G401.6 (cell line): ENCODE measurements around the gene ARHGEF10L.

ENCODE experiments used
- FAIRE-seq: peaks from 2 replicates; lab custom pipeline; 2012; peaks lifted over from hg19 to GRCh38; lab: Jason Lieb, UNC

ARHGEF10L gene

DNA sequence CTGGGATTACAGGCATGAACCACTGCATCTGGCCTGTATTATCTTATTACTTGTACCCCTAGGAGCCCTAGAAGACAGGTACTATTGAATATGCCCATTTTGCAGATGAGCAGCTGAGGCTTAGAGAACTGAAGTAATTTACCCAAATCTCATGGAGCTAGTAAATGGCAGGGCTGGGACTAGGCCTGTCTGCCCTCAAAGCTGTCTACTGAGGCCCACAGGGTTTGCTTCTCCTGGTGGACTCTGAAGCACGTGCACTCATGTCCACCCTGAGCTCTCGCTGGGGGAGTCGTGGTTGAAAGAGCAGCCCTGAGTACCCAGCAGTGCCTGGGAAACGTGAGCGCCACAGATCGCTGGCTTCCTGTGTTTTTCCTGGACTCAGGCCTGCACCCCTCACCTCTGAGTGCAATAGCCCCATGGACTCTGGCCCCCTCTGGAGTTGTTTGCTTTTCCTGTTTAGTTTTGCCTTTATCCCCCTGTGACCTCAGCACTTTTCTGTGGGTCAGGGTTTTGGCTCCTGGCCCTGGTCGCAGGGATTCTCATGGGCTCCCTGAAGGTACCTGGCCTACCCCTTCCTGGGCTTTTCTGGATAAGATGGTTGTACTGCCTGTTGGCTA is 52.4 kb downstream of the ARHGEF10L start:
- FAIRE-seq = no peak

DNA sequence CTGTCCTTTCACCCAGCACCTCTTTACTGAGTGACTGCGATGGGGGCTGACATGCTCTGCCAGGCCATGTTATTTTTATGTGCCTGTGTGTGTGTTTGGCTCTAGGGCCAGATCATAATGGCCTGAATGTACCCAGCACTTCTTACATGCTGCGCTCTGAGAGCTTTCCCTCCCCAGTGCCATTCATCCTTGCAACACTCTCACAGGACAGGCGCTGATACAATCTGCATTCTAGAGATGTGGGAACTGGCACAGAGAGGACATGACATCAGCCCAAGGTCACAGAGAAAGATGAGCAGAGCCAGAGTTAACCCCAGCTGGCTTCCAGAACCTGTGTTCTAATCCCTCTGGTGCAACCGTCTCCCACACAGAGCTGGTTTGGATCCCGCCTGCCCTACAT is 54.5 kb downstream of the ARHGEF10L start:
- FAIRE-seq = no peak

DNA sequence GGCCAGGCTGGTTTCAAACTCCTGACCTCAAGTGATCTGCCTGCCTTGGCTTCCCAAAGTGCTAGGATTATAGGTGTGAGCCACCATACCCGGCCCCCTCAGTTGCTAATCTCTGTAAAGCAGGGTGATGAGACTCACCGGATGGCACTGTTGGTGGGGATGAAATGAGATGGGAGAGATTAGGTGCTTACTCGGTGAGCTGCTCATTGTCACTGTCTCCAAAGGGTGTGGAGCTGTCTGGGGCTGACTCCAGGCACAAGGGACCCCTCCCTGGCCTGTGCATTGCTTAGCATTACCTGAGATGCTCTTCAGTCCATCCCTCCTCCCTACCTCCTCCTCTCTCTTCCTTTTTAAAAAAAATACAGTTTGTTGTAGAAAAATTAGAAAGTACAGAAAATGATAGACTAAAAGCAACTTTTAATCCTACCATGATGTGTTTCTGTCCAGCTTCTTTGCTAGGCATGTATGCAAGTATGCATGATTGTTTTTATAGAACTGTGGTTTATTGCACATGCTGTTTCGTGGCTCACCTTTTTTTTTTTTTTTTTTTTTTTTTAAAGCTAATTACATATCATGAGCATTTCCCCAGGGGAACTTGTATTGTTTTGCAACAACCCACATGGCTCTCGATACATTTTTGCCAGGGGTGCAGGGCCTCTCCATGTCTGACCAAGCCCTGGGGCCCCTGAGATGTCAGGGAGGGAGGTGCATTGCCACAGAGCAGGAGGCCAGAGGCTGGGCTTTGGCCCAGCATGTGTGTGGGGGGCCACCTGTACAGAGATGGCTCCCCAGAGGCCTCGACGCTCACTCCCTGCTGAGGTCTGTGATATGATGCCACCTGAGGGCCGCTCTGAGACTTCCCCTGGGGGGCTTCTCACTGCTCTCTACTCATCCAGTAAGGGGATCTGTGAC is 55.4 kb downstream of the ARHGEF10L start:
- no peak for FAIRE-seq

DNA sequence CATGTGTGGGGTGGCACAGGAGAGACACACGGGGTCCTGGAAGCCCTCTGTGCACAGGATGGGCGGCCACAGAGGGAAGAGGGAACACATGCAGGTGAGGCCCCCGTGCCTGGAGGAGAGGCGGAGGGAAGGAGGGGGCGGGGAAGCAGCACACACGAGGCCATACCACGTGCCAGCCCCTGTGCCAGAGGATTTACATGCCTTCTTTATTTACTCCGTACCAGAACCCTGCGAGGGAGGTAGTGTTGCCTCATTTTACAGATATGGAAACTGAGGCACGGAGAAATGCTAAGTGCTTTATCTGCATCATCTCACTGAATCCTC is 56.1 kb downstream of the ARHGEF10L start:
- FAIRE-seq = no peak

DNA sequence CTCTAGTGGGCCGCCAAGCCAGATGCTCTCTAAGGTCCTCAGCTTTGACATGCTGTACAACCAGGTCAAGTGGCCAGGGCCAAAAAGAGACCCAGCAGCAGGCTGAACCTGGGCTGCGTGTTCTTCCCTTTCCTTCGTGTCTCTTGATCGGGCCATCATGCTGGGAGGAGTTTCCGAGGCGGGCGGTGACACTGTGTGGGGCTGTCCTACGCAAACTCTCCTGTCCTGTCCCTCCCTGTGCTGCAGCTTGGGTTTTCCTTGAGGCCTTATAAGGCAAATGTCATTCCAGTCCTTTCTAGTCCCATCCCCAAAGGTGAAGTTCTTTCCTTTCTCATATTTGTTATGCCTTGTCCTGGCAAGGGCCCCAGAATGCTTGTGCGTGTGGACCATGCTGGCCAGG is 56.7 kb downstream of the ARHGEF10L start:
- no peak for FAIRE-seq

DNA sequence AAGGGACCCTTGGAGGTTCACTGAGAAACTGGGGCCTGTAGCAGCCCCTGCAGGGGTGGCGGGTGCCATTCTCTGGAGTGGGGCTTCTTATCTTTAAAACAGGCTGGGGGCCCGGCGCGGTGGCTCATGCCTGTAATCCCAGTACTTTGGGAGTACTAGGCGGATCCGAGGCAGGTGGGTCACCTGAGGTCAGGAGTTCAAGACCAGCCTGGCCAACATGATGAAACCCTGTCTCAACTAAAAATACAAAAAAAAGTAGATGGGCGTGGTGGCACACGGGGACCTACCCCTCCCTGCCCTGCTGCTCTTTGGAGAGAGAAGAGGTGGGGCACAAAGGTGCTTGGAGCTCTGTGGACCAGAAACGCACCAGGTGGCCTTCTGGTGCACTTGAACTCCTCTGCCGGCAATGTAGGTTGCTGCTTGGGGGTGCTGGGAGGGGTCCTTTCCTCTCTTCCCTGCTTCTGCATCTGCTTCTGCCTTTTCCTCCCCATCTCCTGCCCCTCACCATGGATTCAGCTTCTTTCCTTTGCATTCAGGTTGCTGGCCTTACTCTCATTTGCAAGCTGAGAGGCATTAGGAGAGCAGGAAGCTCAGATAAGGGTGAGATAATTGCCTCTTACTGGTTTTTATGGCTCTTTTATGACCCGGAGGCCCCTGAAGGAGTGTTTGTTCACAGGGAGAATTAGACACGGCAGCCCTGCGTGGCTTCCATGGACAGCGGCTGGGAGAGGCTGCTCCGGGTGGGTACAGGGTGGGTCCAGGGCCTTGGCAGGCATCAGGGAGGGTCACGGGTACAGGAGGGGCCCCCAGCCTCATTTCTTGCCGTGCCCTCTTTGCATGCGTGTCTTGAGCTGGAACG is 57.4 kb downstream of the ARHGEF10L start:
- FAIRE-seq = no peak

DNA sequence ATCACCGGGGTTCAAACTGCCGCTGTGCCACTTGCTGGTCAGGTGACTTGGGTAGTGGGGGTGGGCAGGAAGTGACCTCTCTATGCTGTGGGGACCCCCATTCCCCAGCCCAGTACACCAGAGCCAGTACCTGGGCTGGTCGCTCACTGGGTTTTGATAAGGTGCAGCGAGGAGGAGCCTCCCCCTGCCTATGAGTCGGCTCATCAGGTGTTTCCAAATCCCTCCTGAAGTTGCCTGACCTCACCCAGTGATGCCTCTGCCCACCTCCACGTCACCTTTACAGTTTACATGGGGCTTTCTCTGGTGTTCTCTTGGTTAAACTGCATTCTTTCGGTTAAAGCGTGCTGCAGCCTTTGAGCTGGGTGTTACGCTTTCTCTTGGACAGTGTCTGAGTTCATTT is 58.2 kb downstream of the ARHGEF10L start:
- no peak for FAIRE-seq

DNA sequence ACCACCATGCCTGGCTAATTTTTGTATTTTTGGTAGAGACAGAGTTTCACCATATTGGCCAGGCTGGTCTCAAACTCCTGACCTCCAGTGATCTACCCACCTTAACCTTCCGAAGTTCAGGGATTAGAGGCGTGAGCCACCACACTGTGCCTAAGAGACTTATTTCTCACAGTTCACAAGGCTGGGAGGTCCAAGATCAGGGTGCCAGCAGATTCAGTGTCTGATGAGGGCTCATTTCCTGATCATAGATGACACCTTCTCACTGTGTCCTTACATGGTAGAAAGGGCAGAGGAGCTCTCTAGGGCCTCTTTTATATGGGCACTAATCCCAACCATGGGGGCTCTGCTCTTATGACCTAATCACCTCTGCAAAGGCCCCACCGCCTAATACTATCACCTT is 58.8 kb downstream of the ARHGEF10L start:
- FAIRE-seq = no peak

DNA sequence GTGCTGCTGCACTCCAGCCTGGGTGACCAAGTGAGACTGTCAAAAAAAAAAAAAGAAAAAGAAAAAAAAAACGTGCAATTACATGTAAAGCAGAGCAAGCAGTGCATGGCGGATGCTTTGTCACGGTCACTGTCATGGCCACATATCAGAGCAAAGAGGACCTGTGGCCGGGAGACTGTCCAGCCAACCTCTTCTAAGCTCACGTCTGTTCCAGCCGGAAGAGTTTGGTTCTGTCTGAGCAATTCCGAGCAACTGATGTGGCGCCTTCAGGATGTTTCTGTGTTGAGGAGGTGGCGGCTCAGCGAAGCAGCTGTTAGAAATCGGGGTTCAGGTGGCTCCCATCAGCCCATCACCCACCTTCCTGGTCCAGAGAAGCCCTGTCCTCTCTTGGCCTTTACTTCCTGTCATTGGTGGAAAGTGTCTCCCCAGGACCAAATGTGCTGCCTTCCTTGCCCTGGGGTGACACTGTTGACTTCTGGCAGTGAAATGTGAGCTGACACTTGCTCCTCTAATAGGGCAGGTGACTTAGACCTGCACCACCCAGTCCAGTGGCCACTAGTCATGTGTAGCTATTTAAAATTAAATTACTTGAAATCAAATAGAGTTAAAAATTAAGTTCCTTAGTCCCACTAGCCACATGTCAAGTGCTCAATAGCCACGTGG is 59.9 kb downstream of the ARHGEF10L start:
- FAIRE-seq = no peak

DNA sequence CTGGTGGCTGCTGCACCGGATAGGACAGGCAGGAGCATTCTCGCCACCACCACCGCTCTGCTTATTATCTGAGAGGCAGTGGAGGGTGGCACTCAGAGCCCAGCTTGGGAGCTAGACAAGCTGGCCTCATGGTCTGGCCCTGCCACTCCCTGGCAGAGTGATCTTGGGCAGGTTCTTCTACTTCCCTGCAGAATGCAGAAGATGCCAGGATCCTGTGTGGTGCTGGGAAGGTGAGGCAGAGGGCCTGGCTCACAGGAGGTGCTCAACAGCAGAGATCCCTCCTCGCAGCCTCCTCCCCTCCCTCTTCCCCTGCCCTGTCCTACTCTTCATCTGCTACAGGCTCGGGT is 60.4 kb downstream of the ARHGEF10L start:
- FAIRE-seq = no peak

DNA sequence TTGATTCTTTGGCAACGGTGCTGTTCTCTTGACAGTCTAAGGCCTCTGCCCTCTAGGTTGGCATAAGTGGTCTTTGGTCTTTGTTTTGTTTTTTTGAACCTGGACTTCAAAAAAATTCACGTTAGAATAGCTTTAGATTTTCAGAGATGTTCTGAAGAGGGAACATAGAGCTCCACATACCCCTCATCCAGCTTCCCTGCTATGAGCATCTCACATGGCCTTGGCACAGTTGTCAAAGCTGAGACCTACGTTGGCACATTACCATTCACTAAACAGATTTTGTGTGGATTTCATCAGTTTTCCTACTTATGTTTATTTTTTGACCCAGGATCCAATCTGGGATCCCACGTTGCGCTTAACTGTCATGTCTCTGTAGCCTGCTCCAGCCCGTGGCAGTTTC is 60.8 kb downstream of the ARHGEF10L start:
- FAIRE-seq = no peak

DNA sequence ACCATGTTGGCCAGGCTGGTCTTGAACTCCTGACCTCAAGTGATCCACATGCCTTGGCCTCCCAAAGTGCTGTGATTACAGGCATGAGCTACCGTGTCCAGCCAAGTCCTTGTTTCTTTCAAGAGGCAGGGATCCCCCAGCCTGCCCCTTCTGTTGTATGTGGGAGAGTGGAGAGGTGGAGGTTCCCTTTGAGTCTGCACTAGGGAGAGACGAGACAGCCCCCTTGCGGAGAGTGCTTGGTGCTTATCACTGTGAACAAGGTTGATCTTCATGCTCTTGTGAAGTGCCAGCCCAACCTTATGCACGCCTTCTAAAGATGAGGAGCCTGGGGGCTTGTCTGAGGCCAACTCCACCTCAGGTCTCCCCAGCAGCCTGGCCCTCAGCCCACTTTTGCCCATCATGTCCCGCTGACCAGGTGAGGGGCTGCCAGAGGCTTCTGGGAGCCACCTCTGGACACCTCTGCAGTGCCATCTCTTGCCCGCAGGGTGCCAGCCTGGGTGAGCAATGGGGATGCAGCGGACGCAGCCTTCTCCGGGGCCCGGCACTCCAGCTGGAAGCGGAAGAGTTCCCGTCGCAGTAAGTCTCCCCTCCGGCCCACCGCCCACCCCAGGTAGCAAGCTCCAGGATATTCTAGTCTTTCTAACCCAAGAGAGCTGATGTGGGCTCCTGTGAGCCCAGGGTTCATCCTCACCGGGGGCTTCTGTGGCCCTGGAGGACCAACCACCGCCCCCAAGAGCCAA is 62.3 kb downstream of the ARHGEF10L start:
- no peak for FAIRE-seq

DNA sequence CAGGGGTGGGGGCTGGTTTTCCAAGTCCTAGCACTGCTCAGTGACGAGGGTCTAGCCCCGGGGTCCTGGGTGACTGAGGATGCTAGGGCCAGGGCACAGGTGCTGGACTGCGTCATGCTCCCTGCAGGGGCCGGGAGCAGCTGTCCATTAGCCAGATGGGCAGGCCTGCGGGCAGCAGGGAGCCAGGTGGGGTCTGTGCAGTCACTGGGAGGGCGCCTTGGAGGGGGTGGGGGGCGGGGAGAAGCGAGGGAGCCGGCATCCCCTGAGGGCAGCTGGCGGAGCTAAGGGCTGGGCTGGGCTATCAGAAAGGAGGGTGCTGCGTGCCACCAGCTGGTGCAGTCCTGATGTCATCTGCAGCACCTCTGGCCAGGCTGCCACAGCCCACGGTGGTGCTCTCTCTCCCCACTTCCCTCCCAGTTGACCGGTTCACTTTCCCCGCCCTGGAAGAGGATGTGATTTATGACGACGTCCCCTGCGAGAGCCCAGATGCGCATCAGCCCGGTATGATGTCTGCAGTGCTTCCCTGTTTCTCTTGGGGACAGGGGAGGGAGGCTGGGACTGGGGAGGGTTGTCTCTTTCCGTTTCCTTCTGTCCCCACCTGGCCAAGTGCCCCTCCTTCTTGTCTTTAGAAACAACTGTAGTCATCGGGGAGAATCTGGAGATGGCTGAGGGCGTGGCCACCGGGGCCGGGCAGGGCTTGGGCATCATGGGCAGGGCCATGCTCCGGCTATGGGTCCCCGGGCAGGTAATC is 63.8 kb downstream of the ARHGEF10L start:
- no peak for FAIRE-seq

DNA sequence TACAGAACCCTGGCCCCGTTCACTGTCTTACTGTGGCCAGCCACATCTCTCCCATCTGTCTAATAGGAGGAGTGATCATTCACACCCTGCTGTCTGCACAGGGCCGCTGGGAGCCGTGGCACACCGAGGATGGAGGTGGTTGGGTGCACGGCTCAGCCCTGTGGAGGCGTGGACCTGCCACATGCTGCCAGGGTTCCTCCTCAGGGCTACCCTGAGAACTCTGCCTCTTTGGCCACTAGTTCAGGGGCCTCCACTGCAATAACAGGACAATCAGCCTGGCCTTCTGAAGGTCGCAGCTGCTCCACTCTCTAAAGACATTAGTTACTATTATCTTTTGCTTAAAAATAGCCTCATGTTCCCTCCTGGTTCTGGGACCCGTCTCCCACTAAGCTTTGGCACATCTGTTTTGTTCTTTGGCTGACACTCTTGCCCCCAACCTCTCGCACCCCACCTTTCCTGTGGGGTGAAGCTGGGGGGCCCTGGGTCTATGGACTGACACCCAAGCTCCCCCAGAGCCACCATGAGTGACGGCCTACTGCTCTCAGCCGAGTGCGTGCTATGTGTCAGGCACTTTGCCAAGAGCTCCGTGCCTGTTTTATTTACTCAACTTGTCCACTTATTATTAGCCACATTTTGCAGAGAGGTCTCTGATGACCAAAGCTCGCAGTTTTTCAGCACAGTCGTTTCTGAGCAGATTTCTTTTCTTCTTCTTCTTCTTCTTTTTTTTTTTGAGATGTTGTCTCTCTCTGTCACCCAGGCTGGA is 66.3 kb downstream of the ARHGEF10L start:
- no peak for FAIRE-seq

DNA sequence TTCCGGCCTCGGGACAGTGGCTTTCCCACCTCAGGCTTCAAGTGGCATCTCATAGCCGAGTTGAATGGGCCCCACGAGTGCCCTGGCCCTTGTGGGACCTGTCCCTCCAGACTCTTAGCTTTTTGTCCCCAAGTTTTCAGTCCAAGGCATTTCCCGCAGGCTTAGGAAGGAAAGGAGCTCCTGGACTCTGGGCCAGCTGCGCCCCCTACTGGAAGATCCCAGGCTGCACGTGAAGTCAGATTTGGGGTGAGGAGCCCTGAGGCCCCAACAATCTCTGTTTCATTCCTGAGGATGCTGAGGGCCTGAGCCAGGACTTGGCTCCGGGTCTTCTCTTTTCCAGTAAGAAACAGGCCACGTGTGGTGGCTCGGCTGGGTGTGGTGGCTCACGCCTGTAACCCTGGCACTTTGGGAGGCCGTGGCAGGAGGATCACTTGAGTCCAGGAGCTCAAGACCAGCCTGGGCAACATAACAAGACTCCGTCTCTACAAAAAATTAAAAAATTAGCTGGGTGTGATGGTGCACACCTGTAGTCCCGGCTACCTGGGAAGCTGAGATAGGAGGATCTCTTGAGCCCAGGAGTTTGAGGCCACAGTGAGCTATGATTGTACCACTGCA is 67.4 kb downstream of the ARHGEF10L start:
- no peak for FAIRE-seq

DNA sequence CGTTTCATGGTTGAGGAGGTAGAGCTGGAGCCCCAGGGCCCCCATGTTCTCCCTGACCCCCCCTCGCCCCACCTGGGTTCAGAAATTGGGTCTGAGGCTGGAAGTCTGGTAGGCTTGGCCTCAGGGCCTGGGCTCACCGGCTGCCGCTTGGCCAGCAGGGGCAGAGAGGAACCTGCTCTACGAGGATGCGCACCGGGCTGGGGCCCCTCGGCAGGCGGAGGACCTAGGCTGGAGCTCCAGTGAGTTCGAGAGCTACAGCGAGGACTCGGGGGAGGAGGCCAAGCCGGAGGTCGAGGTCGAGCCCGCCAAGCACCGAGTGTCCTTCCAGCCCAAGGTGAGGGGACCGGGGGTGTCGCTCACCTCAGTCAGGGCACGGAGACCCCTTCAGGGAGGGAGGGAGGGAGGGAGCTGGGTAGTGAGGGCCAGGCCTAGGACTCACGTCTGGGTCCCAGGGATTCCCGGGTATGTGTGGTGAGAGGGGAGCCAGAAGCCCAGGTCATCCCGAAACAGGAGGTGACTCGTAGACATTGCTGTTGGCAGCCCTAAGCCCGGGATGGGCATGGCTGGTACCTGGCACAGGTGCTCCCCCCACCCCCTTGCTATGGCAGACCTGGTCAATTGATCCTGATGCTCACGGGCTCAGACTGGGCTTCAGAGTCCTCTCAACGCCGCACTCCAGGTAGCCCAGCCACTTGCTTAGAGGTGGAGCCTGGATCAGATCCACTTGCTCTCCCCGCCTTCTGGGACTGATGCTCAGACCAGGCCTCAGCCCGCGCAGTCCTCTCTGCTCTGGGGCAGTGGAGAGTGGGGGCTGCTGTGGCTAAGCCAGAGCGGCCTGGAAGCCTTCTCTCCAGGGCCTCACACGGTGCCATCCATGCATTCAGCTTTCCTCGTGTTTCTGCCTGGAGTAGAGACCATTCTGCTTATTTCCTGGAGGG is 68.4 kb downstream of the ARHGEF10L start:
- FAIRE-seq = no peak

DNA sequence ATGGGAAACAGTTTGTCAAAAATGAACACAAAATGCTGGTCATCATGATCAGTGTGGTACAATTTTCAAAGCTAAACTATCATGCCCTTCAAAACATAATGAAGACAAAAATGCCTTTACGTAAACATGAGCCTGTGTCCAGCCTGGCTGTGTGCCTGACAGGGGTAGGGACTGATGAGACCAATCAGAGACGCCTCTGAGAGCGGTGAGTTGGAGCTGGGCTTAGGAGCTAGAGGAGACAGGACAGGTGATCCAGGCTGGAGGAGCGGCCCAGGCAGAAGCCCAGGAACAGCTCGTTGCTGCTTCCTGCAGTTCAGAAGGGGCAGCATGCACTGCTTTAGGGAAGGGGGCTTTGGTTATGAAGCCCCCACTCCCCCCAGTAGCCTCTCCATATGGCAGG is 70.0 kb downstream of the ARHGEF10L start:
- no peak for FAIRE-seq

DNA sequence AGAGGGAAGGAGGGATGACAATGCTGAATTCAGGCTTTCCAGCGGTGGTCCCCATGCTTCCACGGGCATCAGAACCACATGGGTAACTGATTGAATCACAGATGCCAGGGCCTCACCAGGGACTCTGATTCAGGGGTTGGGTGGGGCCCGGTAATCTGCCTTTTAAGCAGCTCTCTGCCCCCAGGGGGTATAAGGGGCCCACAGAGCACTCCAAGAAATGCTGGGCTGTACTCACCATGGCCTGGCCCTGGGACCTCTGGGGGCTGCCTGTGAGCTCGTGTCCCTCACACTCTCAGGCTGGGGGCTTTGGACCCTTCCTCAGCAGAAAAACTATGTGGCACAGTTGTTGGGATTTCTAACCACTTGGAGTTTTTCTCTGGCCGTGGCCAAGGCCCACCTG is 70.6 kb downstream of the ARHGEF10L start:
- no peak for FAIRE-seq

DNA sequence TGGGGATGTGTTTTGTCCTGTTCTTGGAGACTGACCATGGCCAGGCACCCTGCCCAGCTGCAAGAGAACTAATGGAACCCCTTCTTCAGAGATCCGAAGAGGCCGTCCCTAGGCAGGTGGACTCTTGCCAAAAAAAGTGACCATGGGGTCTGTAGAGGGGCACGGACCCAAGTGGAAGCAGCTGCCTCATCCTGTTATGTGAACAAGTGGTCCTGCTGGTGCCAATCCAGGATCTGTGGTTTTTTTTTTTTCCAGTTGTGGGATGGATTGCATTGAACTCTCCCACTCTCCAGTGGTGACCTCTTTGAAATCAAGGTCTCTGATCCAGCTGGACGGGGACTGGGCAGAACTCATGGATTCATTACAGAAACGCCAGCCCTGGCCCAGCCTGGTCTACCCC is 71.2 kb downstream of the ARHGEF10L start:
- FAIRE-seq = no peak
